Spleen (tissue), 7 donors: ENCODE data around the gene ERCC6L2.

Source experiments
- CTCF ChIP-seq, 11 experiments: fragments of 200-600 bp in 7 of 11; fragments of 450-650 bp in 4 of 11; sonication (generic) in 4 of 11; IDR thresholded peaks in 8 of 11; conservative IDR thresholded peaks in 3 of 11; 1 replicate in 7 of 11; 2 replicates in 4 of 11; pipeline versions ENCODE4 v1.4.0 to v1.8.0; 2016 to 2021; ENCODE audit warnings: antibody characterized with exemption in 11 of 11, inconsistent platforms in 4 of 11, mild to moderate bottlenecking in 1 of 11
- POLR2A ChIP-seq, 3 donors: fragments of 450-650 bp; IDR thresholded peaks; one replicate each; pipeline ENCODE4 v1.5.1; 2017; ENCODE audit warnings: antibody characterized with exemption in 3 of 3, mild to moderate bottlenecking in 1 of 3
- POLR2AphosphoS5 ChIP-seq, 3 donors: sonication (generic); formaldehyde crosslinking; IDR thresholded peaks; one replicate each; pipeline ENCODE4 v1.5.1; 2017; ENCODE audit warnings: antibody characterized with exemption in 3 of 3
- donor health status: DM: no; HTN: no; CAD: no; lungs with moderate emphysema.
- donor health status: DM: no; HTN: no; CAD: no.
- donor health status: DM: no; HTN: no; CAD: no.

- TF ChIP-seq CTCF (IDR thresholded peaks at IDR 0.05 in 8 of 11, conservative IDR thresholded peaks at IDR 0.05 in 3 of 11) (no peak), POLR2A (IDR thresholded peaks at IDR 0.05) (no peak), POLR2AphosphoS5 (IDR thresholded peaks at IDR 0.05) (no peak)
Measured at GRCh38 chr9:95862343-95862742, 13.1 kb upstream of the ERCC6L2 start.
